GM21619 (cell line): ENCODE results near the gene EXOSC7.
"Not testable (repeated sequence)": the region's sequence is repeated elsewhere in the genome, so short reads cannot be mapped to it uniquely, and the experiment has no call there.

ENCODE experiments used
- ATAC-seq: cut with Tn5 transposase; IDR thresholded peaks from one replicate; pipeline ENCODE4 v1.9.1; 2021; ENCODE audit not compliant: unreplicated experiment

EXOSC7 gene

DNA sequence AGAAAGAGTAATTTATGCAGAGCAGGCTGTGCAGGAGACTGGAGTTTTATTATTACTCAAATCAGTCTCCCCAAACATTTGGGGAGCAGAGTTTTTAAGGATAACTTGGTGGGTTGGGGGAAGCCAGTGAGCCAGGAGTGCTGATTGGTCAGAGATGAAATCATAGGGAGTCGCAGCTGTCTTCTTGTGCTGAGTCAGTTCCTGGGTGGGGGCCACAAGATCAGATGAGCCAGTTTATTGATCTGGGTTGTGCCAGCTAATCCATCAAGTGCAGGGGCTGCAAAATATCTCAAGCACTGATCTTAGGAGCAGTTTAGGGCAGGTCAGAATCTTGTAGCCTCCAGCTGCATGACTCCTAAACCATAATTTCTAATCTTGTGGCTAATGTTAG is 77.8 kb downstream of the EXOSC7 start:
- not testable (repeated sequence) for ATAC-seq

DNA sequence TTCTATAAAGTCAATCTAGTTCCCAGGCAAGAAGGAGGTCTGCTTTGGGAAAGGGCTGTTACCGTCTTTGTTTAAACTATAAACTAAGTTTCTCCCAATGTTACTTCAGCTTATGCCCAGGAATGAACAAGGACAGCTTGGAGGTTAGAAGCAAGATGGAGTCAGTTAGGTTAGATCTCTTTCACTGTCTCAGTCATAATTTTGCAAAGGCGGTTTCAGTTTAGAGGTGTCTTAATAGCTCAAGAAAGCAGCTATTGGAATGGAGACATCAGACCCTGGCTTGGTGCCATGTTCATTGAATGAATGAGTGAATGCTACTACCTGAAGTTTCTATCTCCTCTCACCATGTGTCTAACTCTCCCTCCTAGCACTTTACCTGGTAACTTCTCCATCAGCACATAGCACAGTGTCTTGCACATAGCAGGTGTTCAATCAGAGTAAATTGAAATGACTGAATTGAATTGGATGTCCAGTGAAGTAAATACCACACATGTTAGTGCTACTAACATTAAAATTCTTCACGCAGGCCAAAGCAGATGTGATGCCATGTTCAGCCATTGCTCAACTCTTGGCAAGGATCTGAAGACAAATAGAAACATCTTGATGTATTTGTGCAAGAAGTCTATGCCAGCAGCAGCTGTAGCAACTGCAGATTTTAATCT is 78.3 kb downstream of the EXOSC7 start:
- ATAC-seq: no peak

DNA sequence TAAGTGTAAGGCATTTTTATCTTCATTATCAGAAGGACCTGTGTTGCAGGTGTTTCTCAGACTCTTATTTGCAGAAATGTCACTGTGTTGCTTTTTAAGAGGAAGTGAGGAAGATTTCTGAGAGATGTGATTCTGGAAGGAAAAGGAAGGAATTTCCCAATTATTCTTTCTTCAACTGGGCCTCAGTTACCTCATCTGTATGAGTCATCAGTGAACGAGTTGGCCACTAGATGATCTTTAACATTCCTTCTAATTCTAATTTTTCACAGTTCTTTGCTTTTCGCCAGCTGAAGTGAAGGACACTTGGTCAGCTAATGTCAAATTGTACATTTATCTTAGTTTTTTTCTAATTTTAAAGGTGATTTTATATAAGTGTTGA is 79.0 kb downstream of the EXOSC7 start:
- ATAC-seq: no peak

DNA sequence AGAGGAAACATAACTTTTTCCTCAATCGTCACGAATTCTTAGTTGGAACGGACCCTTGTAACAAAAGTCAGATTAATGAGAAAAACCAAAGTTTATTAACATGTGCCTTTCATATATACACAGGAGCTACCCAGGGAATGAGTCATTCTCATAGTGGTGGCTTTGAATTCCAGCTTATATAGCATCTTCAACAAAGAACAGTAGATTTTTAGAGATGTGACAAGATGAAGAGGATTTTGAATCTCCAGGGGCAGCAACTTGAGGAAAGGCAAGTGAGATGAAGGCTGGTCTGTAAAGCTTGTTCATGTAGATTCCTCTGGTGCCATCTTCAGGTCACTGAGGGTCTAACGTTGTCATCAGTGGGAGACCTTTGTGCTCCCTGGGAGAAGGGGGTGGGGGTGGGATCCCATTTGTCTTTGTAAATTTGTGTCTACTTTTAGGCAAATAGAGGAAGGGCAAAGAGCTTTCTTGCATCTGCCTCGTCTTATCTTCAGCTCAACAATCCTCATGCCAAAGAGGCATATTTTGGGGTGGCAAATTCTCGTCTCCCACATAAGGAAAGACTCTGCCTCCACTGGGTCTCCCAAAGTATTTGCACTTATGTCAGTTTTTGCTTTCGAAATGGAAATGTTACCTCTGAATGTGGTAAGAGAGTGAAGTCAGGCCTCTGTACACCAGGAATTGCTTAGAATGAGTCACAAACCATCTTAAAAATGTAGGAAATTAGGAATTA is 79.5 kb downstream of the EXOSC7 start:
- no peak for ATAC-seq

DNA sequence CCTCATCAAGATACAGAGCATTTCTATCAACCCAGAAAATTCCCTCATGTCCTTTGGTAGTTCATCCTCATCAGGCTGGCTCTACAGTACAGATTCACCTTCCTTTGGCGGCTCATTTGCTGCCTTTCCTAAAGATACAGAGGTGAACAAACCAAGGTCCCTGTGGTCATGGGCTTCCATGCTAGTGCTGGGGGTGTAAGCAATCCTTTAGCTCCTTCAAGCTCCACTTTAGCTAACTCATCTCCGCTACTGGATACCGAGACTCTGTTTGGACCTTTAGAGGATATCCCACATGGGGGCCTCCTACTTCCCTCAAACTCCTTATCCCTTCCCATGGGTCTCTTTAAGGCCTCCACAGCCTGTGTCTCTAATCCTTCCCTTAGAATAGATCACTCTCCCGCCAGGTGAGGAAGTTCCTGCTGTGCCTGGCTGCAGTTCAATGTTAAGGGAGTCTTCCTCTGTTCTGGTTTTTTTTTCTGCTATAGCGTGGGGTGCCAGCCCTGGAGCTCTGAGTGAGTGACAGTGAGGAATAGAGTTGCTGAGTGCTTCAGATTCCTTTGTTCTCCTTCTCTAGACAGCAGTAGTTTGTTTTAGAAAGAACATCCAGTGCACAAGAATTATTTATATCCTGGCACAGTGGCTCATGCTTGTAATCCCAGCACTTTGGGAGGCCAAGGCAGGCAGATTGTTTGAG is 80.7 kb downstream of the EXOSC7 start:
- no peak for ATAC-seq

DNA sequence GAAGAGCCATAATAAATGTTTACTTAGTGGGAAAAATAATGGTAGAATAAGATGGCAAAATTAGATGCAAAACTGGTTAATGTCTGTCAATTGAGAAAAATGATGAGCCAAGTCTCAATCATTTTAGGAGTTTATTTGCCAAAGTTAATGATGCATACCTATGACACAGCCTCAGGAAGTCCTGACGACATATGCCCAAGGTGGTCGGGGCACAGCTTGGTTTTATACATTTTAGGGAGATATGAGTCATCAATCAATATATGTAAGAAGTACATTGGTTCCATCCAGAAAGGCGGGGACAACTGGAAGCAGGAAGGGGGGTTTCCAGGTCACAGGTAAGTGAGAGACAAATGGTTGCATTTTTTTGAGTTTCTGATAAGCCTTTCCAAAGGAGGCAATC is 81.5 kb downstream of the EXOSC7 start:
- no peak for ATAC-seq

DNA sequence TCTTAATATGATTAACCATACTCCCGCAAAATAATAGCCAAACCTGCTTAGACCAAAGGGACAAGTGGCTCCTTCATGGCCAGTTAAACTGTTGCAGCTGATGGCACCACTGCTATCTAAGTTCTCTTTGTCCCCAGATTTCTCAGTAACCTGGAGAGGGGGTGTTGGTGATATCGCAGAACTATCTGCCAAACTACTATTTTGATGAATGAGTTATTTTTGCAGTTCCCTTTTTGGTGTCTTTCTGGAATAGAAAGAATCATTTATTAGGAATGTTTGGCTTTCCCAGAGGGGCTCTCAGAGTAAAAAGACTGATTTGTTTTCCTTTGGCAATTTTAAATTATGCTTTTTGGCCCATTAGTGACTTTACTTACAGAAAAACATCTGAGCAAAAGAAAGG is 83.1 kb downstream of the EXOSC7 start:
- ATAC-seq: no peak

DNA sequence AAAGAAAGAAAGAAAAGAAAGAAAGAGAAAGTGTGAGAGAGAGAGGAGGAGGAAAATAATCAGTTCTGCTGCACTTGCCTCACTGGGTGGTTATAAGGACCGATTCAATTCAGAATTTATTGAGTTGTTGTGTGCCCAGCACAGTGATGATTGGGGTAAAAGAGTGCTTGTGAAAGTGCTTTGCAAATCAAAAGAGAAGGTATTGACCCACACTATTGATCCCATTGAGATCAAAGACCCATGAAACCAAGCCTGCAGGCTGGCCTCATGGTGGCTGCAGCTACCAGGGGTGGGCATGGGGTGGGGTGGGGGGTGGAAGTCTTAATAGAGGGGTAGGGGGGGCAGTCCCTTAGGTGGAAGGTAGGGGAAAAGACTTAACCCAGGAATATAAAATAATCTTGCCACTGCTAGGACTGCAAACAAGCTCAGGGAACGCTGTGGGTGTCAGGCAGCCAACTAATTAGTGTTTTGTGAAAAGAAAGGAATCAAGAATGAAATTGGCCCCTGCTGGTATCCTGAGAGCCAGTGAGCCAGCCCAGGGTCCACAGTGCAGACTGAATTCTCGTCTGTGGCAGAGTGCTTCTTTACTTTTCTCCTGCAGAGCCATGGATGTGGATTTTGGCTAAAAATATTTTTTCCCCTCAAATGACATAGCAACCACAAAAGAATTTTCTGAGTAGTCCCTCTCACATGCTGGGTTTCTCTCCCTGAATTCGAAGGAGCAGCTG is 84.3 kb downstream of the EXOSC7 start:
- no peak for ATAC-seq
